A549 (cell line): ENCODE results near the gene CAMTA1.
"Not testable (repeated sequence)": the region's sequence is repeated elsewhere in the genome, so short reads cannot be mapped to it uniquely, and the experiment has no call there.

Experiments
- ESRRA ChIP-seq: fragments of 150-350 bp; IDR thresholded peaks from 2 replicates; pipeline ENCODE4 v1.6.1; 2014; ENCODE audit warnings: mild to moderate bottlenecking, low read length, borderline replicate concordance
- JUNB ChIP-seq: fragments of >200 bp; sonication (Bioruptor Twin); formaldehyde crosslinking; IDR thresholded peaks from 2 replicates; pipeline ENCODE4 v1.6.1; 2016
- KDM5A ChIP-seq: fragments of 200-600 bp; sonication (generic); IDR thresholded peaks from 2 replicates; pipeline ENCODE4 v1.6.1; 2016; ENCODE audit warnings: antibody characterized with exemption, mild to moderate bottlenecking
- NFE2L2 ChIP-seq: fragments of 150-350 bp; conservative IDR thresholded peaks from 2 replicates; pipeline ENCODE4 v1.6.1; 2014; ENCODE audit warnings: low read length
- PHF8 ChIP-seq: fragments of 200-600 bp; sonication (generic); IDR thresholded peaks from 2 replicates; pipeline ENCODE4 v1.6.1; 2016; ENCODE audit warnings: low read depth, mild to moderate bottlenecking, antibody characterized with exemption, moderate library complexity, borderline replicate concordance
- POLR2A ChIP-seq: IDR thresholded peaks from 2 replicates; pipeline ENCODE4 v1.6.1; 2012; ENCODE audit warnings: mild to moderate bottlenecking, low read length
- RFX5 ChIP-seq: fragments of 450-650 bp; IDR thresholded peaks from 2 replicates; pipeline ENCODE4 v1.7.1; 2014; ENCODE audit warnings: antibody characterized with exemption, mild to moderate bottlenecking, moderate library complexity
- SMC3 ChIP-seq: fragments of >200 bp; sonication (Bioruptor Twin); formaldehyde crosslinking; IDR thresholded peaks from 3 replicates; pipeline ENCODE4 v1.6.1; 2018; ENCODE audit warnings: inconsistent platforms
- TF ChIP-seq, protein P1 (sequence below): fragments of >200 bp; sonication (Bioruptor Twin); formaldehyde crosslinking; IDR thresholded peaks from 3 replicates; pipeline ENCODE4 v1.5.1; 2016
- TF ChIP-seq, protein P2 (sequence below): fragments of 450-650 bp; IDR thresholded peaks from 2 replicates; pipeline ENCODE4 v1.6.1; 2014; ENCODE audit warnings: antibody characterized with exemption
- TF ChIP-seq, protein P3 (sequence below): IDR thresholded peaks from 2 replicates; pipeline ENCODE4 v1.6.1; 2012

DNA sequence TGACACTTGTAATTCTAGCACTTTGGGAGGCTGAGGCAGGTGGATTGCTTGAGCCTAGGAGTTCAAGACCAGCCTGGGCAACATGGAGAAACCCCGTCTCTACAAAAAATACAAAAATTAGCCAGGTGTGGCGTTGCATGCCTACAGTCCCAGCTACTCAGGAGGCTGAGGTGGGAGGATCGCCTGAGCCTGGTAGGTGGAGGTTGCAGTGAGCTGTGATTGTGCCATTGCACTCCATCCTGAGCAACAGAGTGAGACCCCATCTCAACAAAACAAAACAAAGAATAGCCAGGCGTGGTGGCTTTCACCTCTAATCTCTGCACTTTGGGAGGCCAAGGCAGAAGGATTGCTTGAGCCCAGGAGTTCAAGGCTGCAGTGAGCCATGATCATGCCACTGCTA is 922.8 kb downstream of the CAMTA1 start:
- TF ChIP-seq, protein P1, sequence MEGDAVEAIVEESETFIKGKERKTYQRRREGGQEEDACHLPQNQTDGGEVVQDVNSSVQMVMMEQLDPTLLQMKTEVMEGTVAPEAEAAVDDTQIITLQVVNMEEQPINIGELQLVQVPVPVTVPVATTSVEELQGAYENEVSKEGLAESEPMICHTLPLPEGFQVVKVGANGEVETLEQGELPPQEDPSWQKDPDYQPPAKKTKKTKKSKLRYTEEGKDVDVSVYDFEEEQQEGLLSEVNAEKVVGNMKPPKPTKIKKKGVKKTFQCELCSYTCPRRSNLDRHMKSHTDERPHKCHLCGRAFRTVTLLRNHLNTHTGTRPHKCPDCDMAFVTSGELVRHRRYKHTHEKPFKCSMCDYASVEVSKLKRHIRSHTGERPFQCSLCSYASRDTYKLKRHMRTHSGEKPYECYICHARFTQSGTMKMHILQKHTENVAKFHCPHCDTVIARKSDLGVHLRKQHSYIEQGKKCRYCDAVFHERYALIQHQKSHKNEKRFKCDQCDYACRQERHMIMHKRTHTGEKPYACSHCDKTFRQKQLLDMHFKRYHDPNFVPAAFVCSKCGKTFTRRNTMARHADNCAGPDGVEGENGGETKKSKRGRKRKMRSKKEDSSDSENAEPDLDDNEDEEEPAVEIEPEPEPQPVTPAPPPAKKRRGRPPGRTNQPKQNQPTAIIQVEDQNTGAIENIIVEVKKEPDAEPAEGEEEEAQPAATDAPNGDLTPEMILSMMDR, result not testable (repeated sequence)
- not testable (repeated sequence) for TF ChIP-seq KDM5A, POLR2A, NFE2L2, JUNB, ESRRA, RFX5, PHF8, SMC3
- TF ChIP-seq, protein P2, sequence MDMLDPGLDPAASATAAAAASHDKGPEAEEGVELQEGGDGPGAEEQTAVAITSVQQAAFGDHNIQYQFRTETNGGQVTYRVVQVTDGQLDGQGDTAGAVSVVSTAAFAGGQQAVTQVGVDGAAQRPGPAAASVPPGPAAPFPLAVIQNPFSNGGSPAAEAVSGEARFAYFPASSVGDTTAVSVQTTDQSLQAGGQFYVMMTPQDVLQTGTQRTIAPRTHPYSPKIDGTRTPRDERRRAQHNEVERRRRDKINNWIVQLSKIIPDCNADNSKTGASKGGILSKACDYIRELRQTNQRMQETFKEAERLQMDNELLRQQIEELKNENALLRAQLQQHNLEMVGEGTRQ, result not testable (repeated sequence)
- TF ChIP-seq, protein P3, sequence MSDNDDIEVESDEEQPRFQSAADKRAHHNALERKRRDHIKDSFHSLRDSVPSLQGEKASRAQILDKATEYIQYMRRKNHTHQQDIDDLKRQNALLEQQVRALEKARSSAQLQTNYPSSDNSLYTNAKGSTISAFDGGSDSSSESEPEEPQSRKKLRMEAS, result not testable (repeated sequence)
